GM12878 (cell line): ENCODE data around the gene CNNM1. TPM values are rescaled to one million over a fixed set of nuclear protein-coding genes. Genes with fewer than 3 reads are reported as not detected.

ENCODE experiments used
- ATAC-seq: fragments of 200-7000 bp; cut with Tn5 transposase; 3 replicates; pipeline ENCODE4 v1.9.1; 2020; ENCODE audit warnings: mild to moderate bottlenecking, moderate library complexity
- BruUV-seq: library from RNA; stranded (reverse); fragments of 400-500 nt; replicated peaks from 2 replicates; lab custom pipeline; 2021; lab: Mats Ljungman, UMichigan
- CTCF ChIA-PET: fragments of 300-600 bp; sonication (Branson Sonifier 250); formaldehyde crosslinking; extraction: SDS; loops from one replicate; lab custom pipeline; 2021; ENCODE audit warnings: inconsistent platforms; lab: Yijun Ruan, JAX
- POLR2A ChIA-PET: fragments of 350-600 bp; formaldehyde crosslinking; extraction: SDS; loops from one replicate; lab custom pipeline; 2021; ENCODE audit warnings: inconsistent platforms; lab: Charles Lee
- RAD21 ChIA-PET: fragments of 300-600 bp; sonication (Branson Sonifier 250); formaldehyde crosslinking; loops from one replicate; lab custom pipeline; 2023; ENCODE audit warnings: antibody characterized with exemption; ENCODE audit not compliant: unreplicated experiment; lab: Charles Lee
- SMC1A ChIA-PET: fragments of 300-600 bp; sonication (Branson Sonifier 250); formaldehyde crosslinking; loops from one replicate; lab custom pipeline; 2023; ENCODE audit not compliant: unreplicated experiment, uncharacterized antibody; lab: Charles Lee
- DNase-seq: peaks from one replicate; pipeline ENCODE4 v3.0.0-alpha.2; 2011; ENCODE audit warnings: low read depth, low spot score
- FAIRE-seq: peaks from 3 replicates; lab custom pipeline; 2011; peaks lifted over from hg19 to GRCh38; lab: Jason Lieb, UNC
- H2AFZ ChIP-seq: 2 replicates; pipeline ENCODE4 v1.6.0; 2011; ENCODE audit warnings: low read depth, low read length, control low read depth; ENCODE audit not compliant: control insufficient read depth
- H3K27ac ChIP-seq: 2 replicates; pipeline ENCODE4 v1.5.1; 2011; ENCODE audit warnings: control low read depth; ENCODE audit not compliant: control insufficient read depth, insufficient read depth
- H3K27me3 ChIP-seq, 2 experiments: replicated peaks in 1 of 2; 2 replicates each; pipeline versions ENCODE4 v1.6.0 to v1.6.1; 2011; ENCODE audit warnings: low read length in 1 of 2; ENCODE audit not compliant: control insufficient read depth in 2 of 2, insufficient read depth in 2 of 2
- H3K36me3 ChIP-seq, 2 experiments: 2 replicates each; pipeline ENCODE4 v1.5.1; 2011; ENCODE audit warnings: low read length in 1 of 2; ENCODE audit not compliant: control insufficient read depth in 2 of 2, insufficient read depth in 2 of 2
- H3K4me1 ChIP-seq: 2 replicates; pipeline ENCODE4 v1.6.1; 2011; ENCODE audit warnings: mild to moderate bottlenecking, low read length, moderate library complexity, mixed read lengths; ENCODE audit not compliant: control insufficient read depth, insufficient read depth
- H3K4me2 ChIP-seq: 2 replicates; pipeline ENCODE4 v1.6.0; 2011; ENCODE audit warnings: control low read depth; ENCODE audit not compliant: control insufficient read depth, insufficient read depth
- H3K4me3 ChIP-seq: fragments of 200-600 bp; sonication (generic); 2 replicates; pipeline ENCODE4 v1.5.1; 2016
- H3K79me2 ChIP-seq: 2 replicates; pipeline ENCODE4 v1.6.0; 2011; ENCODE audit warnings: low read length; ENCODE audit not compliant: control insufficient read depth, insufficient read depth
- H3K9ac ChIP-seq: 2 replicates; pipeline ENCODE4 v1.8.0; 2011; ENCODE audit warnings: low read length, control low read depth, mixed read lengths; ENCODE audit not compliant: control insufficient read depth, insufficient read depth
- H3K9me3 ChIP-seq: replicated peaks from 3 replicates; pipeline ENCODE4 v1.5.1; 2011; ENCODE audit warnings: mild to moderate bottlenecking, low read length; ENCODE audit not compliant: control insufficient read depth, insufficient read depth
- H4K20me1 ChIP-seq: 2 replicates; pipeline ENCODE4 v1.6.0; 2011; ENCODE audit not compliant: control insufficient read depth, insufficient read depth
- BCL3 ChIP-seq: IDR thresholded peaks from 2 replicates; pipeline ENCODE4 v1.6.1; 2011; ENCODE audit warnings: borderline replicate concordance, low read depth, mild to moderate bottlenecking, moderate library complexity, low read length; ENCODE audit not compliant: insufficient read depth, poor library complexity, severe bottlenecking
- CBX5 ChIP-seq: sonication (generic); IDR thresholded peaks from 2 replicates; pipeline ENCODE4 v1.6.1; 2016; ENCODE audit warnings: low read depth, moderate library complexity, mild to moderate bottlenecking, inconsistent platforms
- DPF2 ChIP-seq: fragments of 450-650 bp; IDR thresholded peaks from 2 replicates; pipeline ENCODE4 v1.6.1; 2017; ENCODE audit warnings: mild to moderate bottlenecking
- EZH2 ChIP-seq: IDR thresholded peaks from 2 replicates; pipeline ENCODE4 v1.6.1; 2012; ENCODE audit warnings: low read depth, mild to moderate bottlenecking, control low read depth, inconsistent platforms, low read length, borderline replicate concordance; ENCODE audit not compliant: control insufficient read depth
- FOXM1 ChIP-seq: IDR thresholded peaks from 2 replicates; pipeline ENCODE4 v1.6.1; 2012; ENCODE audit warnings: low read depth, mild to moderate bottlenecking, inconsistent platforms, low read length, moderate library complexity
- HCFC1 ChIP-seq: fragments of 150-350 bp; IDR thresholded peaks from 2 replicates; pipeline ENCODE4 v1.6.1; 2014; ENCODE audit warnings: low read length
- KAT2A ChIP-seq: conservative IDR thresholded peaks from 2 replicates; pipeline ENCODE4 v1.6.1; 2011; ENCODE audit warnings: low read depth, low read length; ENCODE audit not compliant: control insufficient read depth
- MEF2A ChIP-seq: IDR thresholded peaks from 2 replicates; pipeline ENCODE4 v1.6.1; 2011; ENCODE audit warnings: low read depth, mild to moderate bottlenecking, low read length, moderate library complexity; ENCODE audit not compliant: insufficient read depth
- MEF2B ChIP-seq: fragments of 450-650 bp; IDR thresholded peaks from 2 replicates; pipeline ENCODE4 v1.6.1; 2018; ENCODE audit warnings: mild to moderate bottlenecking, moderate library complexity; ENCODE audit not compliant: partially characterized antibody, poor library complexity, severe bottlenecking
- PAX5 ChIP-seq: IDR thresholded peaks from 2 replicates; pipeline ENCODE4 v1.6.1; 2011; ENCODE audit warnings: low read depth, low read length, borderline replicate concordance
- PKNOX1 ChIP-seq: fragments of 450-650 bp; IDR thresholded peaks from 2 replicates; pipeline ENCODE4 v1.6.1; 2016; ENCODE audit warnings: mild to moderate bottlenecking
- RELA ChIP-seq: fragments of 450-650 bp; IDR thresholded peaks from 2 replicates; pipeline ENCODE4 v1.8.0; 2014; ENCODE audit warnings: borderline replicate concordance; ENCODE audit not compliant: partially characterized antibody
- RFX5 ChIP-seq: IDR thresholded peaks from 2 replicates; pipeline ENCODE4 v1.6.1; 2011; ENCODE audit warnings: low read depth, low read length, improper control_type of control experiment
- SMC3 ChIP-seq: IDR thresholded peaks from 2 replicates; pipeline ENCODE4 v1.6.1; 2011; ENCODE audit warnings: low read length, improper control_type of control experiment, borderline replicate concordance
- SUPT20H ChIP-seq: IDR thresholded peaks from 2 replicates; pipeline ENCODE4 v1.6.1; 2011; ENCODE audit warnings: low read depth, mild to moderate bottlenecking, low read length, moderate library complexity, borderline replicate concordance; ENCODE audit not compliant: control insufficient read depth
- TCF12 ChIP-seq: IDR thresholded peaks from 2 replicates; pipeline ENCODE4 v1.6.1; 2011; ENCODE audit warnings: low read depth, mild to moderate bottlenecking, low read length
- WGBS: methylation state at CpG from one replicate; pipeline ENCODE4 v1.1.6; 2016; ENCODE audit warnings: low lambda C conversion rate; ENCODE audit not compliant: insufficient replicate concordance, insufficient coverage; ENCODE audit errors: missing lambda C conversion rate; 5-methylcytosine and 5-hydroxymethylcytosine counted together
- in situ Hi-C: fragments of 300-500 bp; cut with MboI; formaldehyde crosslinking; loops from 9 replicates; pipeline ENCODE4 v1.14.3; 2018; ENCODE audit warnings: mixed read lengths
- intact Hi-C: fragments of 100-400 bp; cut with micrococcal nuclease; formaldehyde crosslinking; loops from one replicate; pipeline ENCODE4 v1.14.2; 2022; ENCODE audit not compliant: unreplicated experiment
- polyA plus RNA-seq, 11 experiments: library from polyadenylated mRNA; depleted of rRNA in 4 of 11; unstranded in 6 of 11; stranded (reverse) in 5 of 11; fragments of >200 nt; fragmentation: Nextera tagmentation in 4 of 11; fragmentation: Illumina TruSeq in 1 of 11; extraction: Ambion mirVana in 4 of 11; extraction: Trizol in 1 of 11; gene quantifications; 1 replicate in 1 of 11; 2 replicates in 10 of 11; pipeline versions ENCODE4 v1.2.1 to v1.2.3, GENCODE V29; 2011 to 2016; ENCODE audit warnings: inconsistent platforms in 2 of 11, missing spikeins in 2 of 11, low read depth in 1 of 11
- total RNA-seq, 4 experiments: library from RNA; depleted of rRNA in 3 of 4; stranded (reverse); fragments of >200 nt in 3 of 4; fragmentation: Illumina TruSeq in 1 of 4; extraction: Trizol in 1 of 4; gene quantifications; 2 replicates each; pipeline versions ENCODE4 v1.2.1 to v1.2.3, GENCODE V29; 2013 to 2021
- TF ChIP-seq, protein P1 (sequence below): fragments of 450-650 bp; IDR thresholded peaks from 2 replicates; pipeline ENCODE4 v1.6.1; 2017; ENCODE audit warnings: mild to moderate bottlenecking, moderate library complexity

Gene CNNM1
- total and polyA plus RNA-seq, 10 of the 15 experiments (the other 5 are each of a cell fraction or from before 2014, with no cell fraction given), result 0.01 TPM; not detected in 9

DNA sequence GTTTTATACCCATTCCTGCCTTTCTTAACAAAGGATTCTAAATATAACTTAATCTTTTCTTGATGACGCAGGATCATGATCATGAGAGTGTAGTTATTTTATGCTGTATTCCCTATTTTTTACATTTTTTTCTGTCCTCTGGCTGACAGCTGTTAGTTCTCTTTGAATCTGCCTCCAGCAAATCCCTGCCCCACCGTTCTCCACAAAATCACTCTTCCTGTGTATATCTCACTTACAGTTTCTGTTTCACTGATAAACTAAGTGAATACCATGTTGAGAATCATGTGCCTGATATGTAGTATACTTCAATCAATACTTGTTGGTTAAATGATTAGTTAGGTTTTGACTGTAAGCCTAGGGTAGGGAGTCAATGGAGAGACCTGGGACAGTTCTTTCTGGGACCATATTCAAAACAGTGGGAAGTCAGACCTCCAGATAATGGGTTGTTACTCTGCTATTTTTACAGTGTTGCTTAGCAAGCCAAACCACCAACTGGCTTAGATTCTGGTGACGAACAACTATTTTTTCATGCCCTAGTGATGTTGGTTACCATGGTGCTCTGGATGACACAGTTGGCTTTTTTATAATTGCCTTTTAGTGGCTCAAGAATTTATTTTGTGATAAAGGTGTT, 12.8 kb downstream of the CNNM1 start:
- no peak for FAIRE-seq

More for the DNA sequence above, 12.8 kb downstream of the CNNM1 start:
- ChIA-PET POLR2A (no interaction called here), RAD21 (no interaction called here), CTCF (no interaction called here), SMC1A (no interaction called here)
- DNase-seq (no peak), ATAC-seq (no peak)
- in situ Hi-C loops, result no loop called here
- WGBS, result 33% methylated on average over 3 of the region's 3 CpGs
- Histone ChIP-seq H2AFZ (no peak overlapping the region), H3K4me2 (no peak overlapping the region), H3K4me1 (no peaks in the 10 kb centered on the region), H3K9ac (no peak overlapping the region), H3K79me2 (no peaks in the 10 kb centered on the region), H3K27me3 (no peaks in the 10 kb centered on the region; a peak in 1 of 4 replicates), H4K20me1 (no peaks in the 10 kb centered on the region), H3K27ac (no peak overlapping the region), H3K9me3 (no peaks in the 10 kb centered on the region), H3K4me3 (no peak overlapping the region), H3K36me3 (no peaks in the 10 kb centered on the region)
- no peak for TF ChIP-seq PAX5
- TF ChIP-seq MEF2B, result no peak
- TF ChIP-seq RFX5, result no peak
- TF ChIP-seq SMC3, result no peak
- no peak for TF ChIP-seq HCFC1
- no peak for TF ChIP-seq MEF2A
- TF ChIP-seq CBX5, result no peak
- TF ChIP-seq PKNOX1, result no peak
- TF ChIP-seq DPF2, result no peak
- no peak for TF ChIP-seq SUPT20H
- TF ChIP-seq, protein P1, sequence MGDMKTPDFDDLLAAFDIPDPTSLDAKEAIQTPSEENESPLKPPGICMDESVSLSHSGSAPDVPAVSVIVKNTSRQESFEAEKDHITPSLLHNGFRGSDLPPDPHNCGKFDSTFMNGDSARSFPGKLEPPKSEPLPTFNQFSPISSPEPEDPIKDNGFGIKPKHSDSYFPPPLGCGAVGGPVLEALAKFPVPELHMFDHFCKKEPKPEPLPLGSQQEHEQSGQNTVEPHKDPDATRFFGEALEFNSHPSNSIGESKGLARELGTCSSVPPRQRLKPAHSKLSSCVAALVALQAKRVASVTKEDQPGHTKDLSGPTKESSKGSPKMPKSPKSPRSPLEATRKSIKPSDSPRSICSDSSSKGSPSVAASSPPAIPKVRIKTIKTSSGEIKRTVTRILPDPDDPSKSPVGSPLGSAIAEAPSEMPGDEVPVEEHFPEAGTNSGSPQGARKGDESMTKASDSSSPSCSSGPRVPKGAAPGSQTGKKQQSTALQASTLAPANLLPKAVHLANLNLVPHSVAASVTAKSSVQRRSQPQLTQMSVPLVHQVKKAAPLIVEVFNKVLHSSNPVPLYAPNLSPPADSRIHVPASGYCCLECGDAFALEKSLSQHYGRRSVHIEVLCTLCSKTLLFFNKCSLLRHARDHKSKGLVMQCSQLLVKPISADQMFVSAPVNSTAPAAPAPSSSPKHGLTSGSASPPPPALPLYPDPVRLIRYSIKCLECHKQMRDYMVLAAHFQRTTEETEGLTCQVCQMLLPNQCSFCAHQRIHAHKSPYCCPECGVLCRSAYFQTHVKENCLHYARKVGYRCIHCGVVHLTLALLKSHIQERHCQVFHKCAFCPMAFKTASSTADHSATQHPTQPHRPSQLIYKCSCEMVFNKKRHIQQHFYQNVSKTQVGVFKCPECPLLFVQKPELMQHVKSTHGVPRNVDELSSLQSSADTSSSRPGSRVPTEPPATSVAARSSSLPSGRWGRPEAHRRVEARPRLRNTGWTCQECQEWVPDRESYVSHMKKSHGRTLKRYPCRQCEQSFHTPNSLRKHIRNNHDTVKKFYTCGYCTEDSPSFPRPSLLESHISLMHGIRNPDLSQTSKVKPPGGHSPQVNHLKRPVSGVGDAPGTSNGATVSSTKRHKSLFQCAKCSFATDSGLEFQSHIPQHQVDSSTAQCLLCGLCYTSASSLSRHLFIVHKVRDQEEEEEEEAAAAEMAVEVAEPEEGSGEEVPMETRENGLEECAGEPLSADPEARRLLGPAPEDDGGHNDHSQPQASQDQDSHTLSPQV, result no peak
- no peak for TF ChIP-seq RELA
- TF ChIP-seq EZH2, result no peak
- TF ChIP-seq BCL3, result no peak
- TF ChIP-seq FOXM1, result no peak
- no peak for TF ChIP-seq TCF12
- no peak for TF ChIP-seq KAT2A
- no TSS peak for BruUV-seq
- intact Hi-C loops, result no loop called here
